Measurements from ENCODE around the gene C1QBP.

DNA sequence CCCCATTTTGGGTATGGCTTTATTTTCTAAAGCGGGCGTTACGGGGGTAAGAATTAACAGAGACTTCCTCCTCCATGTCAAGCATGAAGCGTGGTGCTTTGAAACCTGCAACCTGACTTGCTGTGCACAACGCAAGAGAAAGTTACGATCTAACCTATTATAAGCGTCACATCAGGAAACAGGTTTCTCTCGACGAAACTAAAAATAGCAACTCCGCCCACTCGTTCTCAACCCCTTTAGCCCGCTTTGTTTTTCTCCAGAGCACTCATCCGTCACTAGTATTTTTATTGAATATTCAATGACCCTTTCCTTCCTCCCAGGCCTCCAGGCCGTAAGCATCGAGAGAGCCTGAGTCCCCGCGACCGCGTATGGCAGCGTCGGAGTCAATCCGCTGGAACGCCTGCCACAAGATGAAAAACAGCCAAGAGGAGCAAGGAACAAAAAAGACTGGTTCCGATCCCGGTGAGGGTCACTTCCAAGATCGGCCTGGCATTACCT lies 20.0 kb downstream of the C1QBP start:
- TF ChIP-seq EP300 (IDR thresholded peaks at IDR 0.05; ENCODE audit: borderline replicate concordance in 1 of 2, low read depth in 2 of 2, low read length in 2 of 2), result no peak
- TF ChIP-seq, protein P1, sequence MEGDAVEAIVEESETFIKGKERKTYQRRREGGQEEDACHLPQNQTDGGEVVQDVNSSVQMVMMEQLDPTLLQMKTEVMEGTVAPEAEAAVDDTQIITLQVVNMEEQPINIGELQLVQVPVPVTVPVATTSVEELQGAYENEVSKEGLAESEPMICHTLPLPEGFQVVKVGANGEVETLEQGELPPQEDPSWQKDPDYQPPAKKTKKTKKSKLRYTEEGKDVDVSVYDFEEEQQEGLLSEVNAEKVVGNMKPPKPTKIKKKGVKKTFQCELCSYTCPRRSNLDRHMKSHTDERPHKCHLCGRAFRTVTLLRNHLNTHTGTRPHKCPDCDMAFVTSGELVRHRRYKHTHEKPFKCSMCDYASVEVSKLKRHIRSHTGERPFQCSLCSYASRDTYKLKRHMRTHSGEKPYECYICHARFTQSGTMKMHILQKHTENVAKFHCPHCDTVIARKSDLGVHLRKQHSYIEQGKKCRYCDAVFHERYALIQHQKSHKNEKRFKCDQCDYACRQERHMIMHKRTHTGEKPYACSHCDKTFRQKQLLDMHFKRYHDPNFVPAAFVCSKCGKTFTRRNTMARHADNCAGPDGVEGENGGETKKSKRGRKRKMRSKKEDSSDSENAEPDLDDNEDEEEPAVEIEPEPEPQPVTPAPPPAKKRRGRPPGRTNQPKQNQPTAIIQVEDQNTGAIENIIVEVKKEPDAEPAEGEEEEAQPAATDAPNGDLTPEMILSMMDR (IDR thresholded peaks at IDR 0.05; ENCODE audit: control extremely low read depth in 1 of 3, insufficient read depth in 1 of 3, low read depth in 1 of 3, low read length in 3 of 3), result no peak
- TF ChIP-seq, protein P2, sequence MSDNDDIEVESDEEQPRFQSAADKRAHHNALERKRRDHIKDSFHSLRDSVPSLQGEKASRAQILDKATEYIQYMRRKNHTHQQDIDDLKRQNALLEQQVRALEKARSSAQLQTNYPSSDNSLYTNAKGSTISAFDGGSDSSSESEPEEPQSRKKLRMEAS (IDR thresholded peaks at IDR 0.05), result no peak
- no peak for TF ChIP-seq SIX5 (IDR thresholded peaks at IDR 0.05; ENCODE audit: low read depth, low read length)
- TF ChIP-seq CHD2 (IDR thresholded peaks at IDR 0.05; ENCODE audit: low read length), result no peak
- no peak for TF ChIP-seq EZH2 (IDR thresholded peaks at IDR 0.05; ENCODE audit: low read depth, low read length, severe bottlenecking)
- no peak for TF ChIP-seq CREB1 (IDR thresholded peaks at IDR 0.05)
- TF ChIP-seq POLR2A (IDR thresholded peaks at IDR 0.05; ENCODE audit: control extremely low read depth in 1 of 2, low read depth in 2 of 2, low read length in 2 of 2), result no peak
- TF ChIP-seq YY1 (IDR thresholded peaks at IDR 0.05; ENCODE audit: low read depth, low read length), result no peak
- TF ChIP-seq, protein P3, sequence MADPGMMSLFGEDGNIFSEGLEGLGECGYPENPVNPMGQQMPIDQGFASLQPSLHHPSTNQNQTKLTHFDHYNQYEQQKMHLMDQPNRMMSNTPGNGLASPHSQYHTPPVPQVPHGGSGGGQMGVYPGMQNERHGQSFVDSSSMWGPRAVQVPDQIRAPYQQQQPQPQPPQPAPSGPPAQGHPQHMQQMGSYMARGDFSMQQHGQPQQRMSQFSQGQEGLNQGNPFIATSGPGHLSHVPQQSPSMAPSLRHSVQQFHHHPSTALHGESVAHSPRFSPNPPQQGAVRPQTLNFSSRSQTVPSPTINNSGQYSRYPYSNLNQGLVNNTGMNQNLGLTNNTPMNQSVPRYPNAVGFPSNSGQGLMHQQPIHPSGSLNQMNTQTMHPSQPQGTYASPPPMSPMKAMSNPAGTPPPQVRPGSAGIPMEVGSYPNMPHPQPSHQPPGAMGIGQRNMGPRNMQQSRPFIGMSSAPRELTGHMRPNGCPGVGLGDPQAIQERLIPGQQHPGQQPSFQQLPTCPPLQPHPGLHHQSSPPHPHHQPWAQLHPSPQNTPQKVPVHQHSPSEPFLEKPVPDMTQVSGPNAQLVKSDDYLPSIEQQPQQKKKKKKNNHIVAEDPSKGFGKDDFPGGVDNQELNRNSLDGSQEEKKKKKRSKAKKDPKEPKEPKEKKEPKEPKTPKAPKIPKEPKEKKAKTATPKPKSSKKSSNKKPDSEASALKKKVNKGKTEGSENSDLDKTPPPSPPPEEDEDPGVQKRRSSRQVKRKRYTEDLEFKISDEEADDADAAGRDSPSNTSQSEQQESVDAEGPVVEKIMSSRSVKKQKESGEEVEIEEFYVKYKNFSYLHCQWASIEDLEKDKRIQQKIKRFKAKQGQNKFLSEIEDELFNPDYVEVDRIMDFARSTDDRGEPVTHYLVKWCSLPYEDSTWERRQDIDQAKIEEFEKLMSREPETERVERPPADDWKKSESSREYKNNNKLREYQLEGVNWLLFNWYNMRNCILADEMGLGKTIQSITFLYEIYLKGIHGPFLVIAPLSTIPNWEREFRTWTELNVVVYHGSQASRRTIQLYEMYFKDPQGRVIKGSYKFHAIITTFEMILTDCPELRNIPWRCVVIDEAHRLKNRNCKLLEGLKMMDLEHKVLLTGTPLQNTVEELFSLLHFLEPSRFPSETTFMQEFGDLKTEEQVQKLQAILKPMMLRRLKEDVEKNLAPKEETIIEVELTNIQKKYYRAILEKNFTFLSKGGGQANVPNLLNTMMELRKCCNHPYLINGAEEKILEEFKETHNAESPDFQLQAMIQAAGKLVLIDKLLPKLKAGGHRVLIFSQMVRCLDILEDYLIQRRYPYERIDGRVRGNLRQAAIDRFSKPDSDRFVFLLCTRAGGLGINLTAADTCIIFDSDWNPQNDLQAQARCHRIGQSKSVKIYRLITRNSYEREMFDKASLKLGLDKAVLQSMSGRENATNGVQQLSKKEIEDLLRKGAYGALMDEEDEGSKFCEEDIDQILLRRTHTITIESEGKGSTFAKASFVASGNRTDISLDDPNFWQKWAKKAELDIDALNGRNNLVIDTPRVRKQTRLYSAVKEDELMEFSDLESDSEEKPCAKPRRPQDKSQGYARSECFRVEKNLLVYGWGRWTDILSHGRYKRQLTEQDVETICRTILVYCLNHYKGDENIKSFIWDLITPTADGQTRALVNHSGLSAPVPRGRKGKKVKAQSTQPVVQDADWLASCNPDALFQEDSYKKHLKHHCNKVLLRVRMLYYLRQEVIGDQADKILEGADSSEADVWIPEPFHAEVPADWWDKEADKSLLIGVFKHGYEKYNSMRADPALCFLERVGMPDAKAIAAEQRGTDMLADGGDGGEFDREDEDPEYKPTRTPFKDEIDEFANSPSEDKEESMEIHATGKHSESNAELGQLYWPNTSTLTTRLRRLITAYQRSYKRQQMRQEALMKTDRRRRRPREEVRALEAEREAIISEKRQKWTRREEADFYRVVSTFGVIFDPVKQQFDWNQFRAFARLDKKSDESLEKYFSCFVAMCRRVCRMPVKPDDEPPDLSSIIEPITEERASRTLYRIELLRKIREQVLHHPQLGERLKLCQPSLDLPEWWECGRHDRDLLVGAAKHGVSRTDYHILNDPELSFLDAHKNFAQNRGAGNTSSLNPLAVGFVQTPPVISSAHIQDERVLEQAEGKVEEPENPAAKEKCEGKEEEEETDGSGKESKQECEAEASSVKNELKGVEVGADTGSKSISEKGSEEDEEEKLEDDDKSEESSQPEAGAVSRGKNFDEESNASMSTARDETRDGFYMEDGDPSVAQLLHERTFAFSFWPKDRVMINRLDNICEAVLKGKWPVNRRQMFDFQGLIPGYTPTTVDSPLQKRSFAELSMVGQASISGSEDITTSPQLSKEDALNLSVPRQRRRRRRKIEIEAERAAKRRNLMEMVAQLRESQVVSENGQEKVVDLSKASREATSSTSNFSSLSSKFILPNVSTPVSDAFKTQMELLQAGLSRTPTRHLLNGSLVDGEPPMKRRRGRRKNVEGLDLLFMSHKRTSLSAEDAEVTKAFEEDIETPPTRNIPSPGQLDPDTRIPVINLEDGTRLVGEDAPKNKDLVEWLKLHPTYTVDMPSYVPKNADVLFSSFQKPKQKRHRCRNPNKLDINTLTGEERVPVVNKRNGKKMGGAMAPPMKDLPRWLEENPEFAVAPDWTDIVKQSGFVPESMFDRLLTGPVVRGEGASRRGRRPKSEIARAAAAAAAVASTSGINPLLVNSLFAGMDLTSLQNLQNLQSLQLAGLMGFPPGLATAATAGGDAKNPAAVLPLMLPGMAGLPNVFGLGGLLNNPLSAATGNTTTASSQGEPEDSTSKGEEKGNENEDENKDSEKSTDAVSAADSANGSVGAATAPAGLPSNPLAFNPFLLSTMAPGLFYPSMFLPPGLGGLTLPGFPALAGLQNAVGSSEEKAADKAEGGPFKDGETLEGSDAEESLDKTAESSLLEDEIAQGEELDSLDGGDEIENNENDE (IDR thresholded peaks at IDR 0.05; ENCODE audit: insufficient replicate concordance, low read length), result no peak
- no peak for TF ChIP-seq JUND (IDR thresholded peaks at IDR 0.05; ENCODE audit: low read length)
- TF ChIP-seq TBP (IDR thresholded peaks at IDR 0.05; ENCODE audit: low read depth, low read length), result no peak
- TF ChIP-seq RNF2 (IDR thresholded peaks at IDR 0.05; ENCODE audit: borderline replicate concordance, low read depth, low read length, missing control alignments, poor library complexity, severe bottlenecking), result no peak

Data from H1 (cell line).